Hematopoietic multipotent progenitor cell (in vitro differentiated cells): ENCODE results near the gene ZFAND2A. TPM values are rescaled to one million over a fixed set of nuclear protein-coding genes. Genes with fewer than 3 reads are reported as not detected.
"Not testable (repeated sequence)": the region's sequence is repeated elsewhere in the genome, so short reads cannot be mapped to it uniquely, and the experiment has no call there.

Experiments used
- DNase-seq, 3 donors: peaks; one replicate each; pipeline ENCODE4 v3.0.0-alpha.2; 2011 to 2015; ENCODE audit warnings: low read depth in 2 of 3, low spot score in 2 of 3
- total RNA-seq: library from RNA; depleted of rRNA; stranded (reverse); fragments of >200 nt; gene quantifications from one replicate; pipeline ENCODE4 v1.2.3, GENCODE V29; 2012

ZFAND2A gene
- total RNA-seq, 1 donor = 23.4 TPM

- DNase-seq = peak; percentile 48 to 60 (median 57)
Measured at GRCh38 chr7:1175967-1176851, 16.2 kb upstream of the ZFAND2A start.

- DNase-seq = no peak
Measured at GRCh38 chr7:1175597-1175966, 15.6 kb upstream of the ZFAND2A start.

- DNase-seq = no peak
Measured at GRCh38 chr7:1174881-1175596, 15.0 kb upstream of the ZFAND2A start.

- no peak for DNase-seq
Measured at GRCh38 chr7:1174002-1174401, 14.0 kb upstream of the ZFAND2A start.

GRCh38 chr7:1172666-1173523 lies 12.9 kb upstream of the ZFAND2A start:
- no peak for DNase-seq

- not testable (repeated sequence) for DNase-seq
Measured at GRCh38 chr7:1171516-1171915, 11.5 kb upstream of the ZFAND2A start.

GRCh38 chr7:1170741-1171501 lies 10.9 kb upstream of the ZFAND2A start:
- no peak for DNase-seq

- DNase-seq = peak; percentile 59 to 96 (median 87)
Measured at GRCh38 chr7:1169409-1170368, 9.7 kb upstream of the ZFAND2A start.

- DNase-seq = no peak
Measured at GRCh38 chr7:1168422-1168821, 8.4 kb upstream of the ZFAND2A start.

- DNase-seq = no peak
Measured at GRCh38 chr7:1164436-1164835, 4.4 kb upstream of the ZFAND2A start.

GRCh38 chr7:1163121-1163520 lies 3.1 kb upstream of the ZFAND2A start:
- no peak for DNase-seq

GRCh38 chr7:1160670-1161021 lies 650 bp upstream of the ZFAND2A start:
- no peak for DNase-seq

- not testable (repeated sequence) for DNase-seq
Measured at GRCh38 chr7:1159231-1159630, 765 bp downstream of the ZFAND2A start.

- DNase-seq = no peak
Measured at GRCh38 chr7:1158203-1159126, 1.5 kb downstream of the ZFAND2A start.

GRCh38 chr7:1156782-1157535 lies 3.0 kb downstream of the ZFAND2A start:
- no peak for DNase-seq

GRCh38 chr7:1155818-1156781 lies 3.9 kb downstream of the ZFAND2A start:
- DNase-seq = not testable (repeated sequence)
